DND-41 (cell line): ENCODE data around the gene TMEM116.
A peak's percentile ranks its signal among the peaks of the same experiment; 100 is the strongest.

Experiments
- ATAC-seq: fragments of 200-7000 bp; cut with Tn5 transposase; 3 replicates; pipeline ENCODE4 v1.9.1; 2021; ENCODE audit warnings: low read depth; ENCODE audit not compliant: insufficient read depth
- DNase-seq: peaks from one replicate; pipeline ENCODE4 v3.0.0-alpha.2; 2020
- H2AFZ ChIP-seq: 2 replicates; pipeline ENCODE4 v1.6.0; 2012; ENCODE audit warnings: low read depth, low read length
- H3K27ac ChIP-seq: 2 replicates; pipeline ENCODE4 v1.5.1; 2012; ENCODE audit warnings: low read length, inconsistent platforms
- H3K27me3 ChIP-seq: fragments of 200-600 bp; sonication (generic); 2 replicates; pipeline ENCODE4 v1.6.0; 2012; ENCODE audit warnings: low read length, mild to moderate bottlenecking, inconsistent platforms; ENCODE audit not compliant: insufficient read depth, poor library complexity
- H3K36me3 ChIP-seq: 2 replicates; pipeline ENCODE4 v1.5.1; 2012; ENCODE audit warnings: low read length, inconsistent platforms; ENCODE audit not compliant: insufficient read depth
- H3K4me1 ChIP-seq: 2 replicates; pipeline ENCODE4 v1.5.1; 2012; ENCODE audit warnings: mild to moderate bottlenecking, low read length; ENCODE audit not compliant: insufficient read depth
- H3K4me2 ChIP-seq: 2 replicates; pipeline ENCODE4 v1.6.0; 2012; ENCODE audit warnings: mild to moderate bottlenecking, moderate library complexity, low read length, inconsistent platforms; ENCODE audit not compliant: insufficient read depth
- H3K4me3 ChIP-seq, 2 experiments: fragments of 200-600 bp in 1 of 2; shearing (Covaris generic) in 1 of 2; 2 replicates each; pipeline ENCODE4 v1.5.1; 2012 to 2016; ENCODE audit warnings: inconsistent platforms in 2 of 2, low read length in 2 of 2, mild to moderate bottlenecking in 2 of 2, low read depth in 1 of 2, moderate library complexity in 1 of 2
- H3K79me2 ChIP-seq: 2 replicates; pipeline ENCODE4 v1.6.0; 2012; ENCODE audit warnings: low read length, inconsistent platforms; ENCODE audit not compliant: insufficient read depth
- H3K9ac ChIP-seq: 2 replicates; pipeline ENCODE4 v1.6.0; 2012; ENCODE audit warnings: low read depth, mild to moderate bottlenecking, inconsistent platforms, low read length, moderate library complexity
- H3K9me3 ChIP-seq: 2 replicates; pipeline ENCODE4 v1.5.1; 2012; ENCODE audit warnings: low read length, moderate library complexity, mild to moderate bottlenecking, inconsistent platforms; ENCODE audit not compliant: insufficient read depth, severe bottlenecking
- H4K20me1 ChIP-seq: 2 replicates; pipeline ENCODE4 v1.6.0; 2012; ENCODE audit warnings: low read length; ENCODE audit not compliant: insufficient read depth
- EZH2 ChIP-seq: IDR thresholded peaks from 3 replicates; pipeline ENCODE4 v1.6.1; 2012; ENCODE audit warnings: borderline replicate concordance, low read depth, mild to moderate bottlenecking, moderate library complexity, low read length, inconsistent platforms; ENCODE audit not compliant: severe bottlenecking
- TF ChIP-seq, protein P1 (sequence below): IDR thresholded peaks from 2 replicates; pipeline ENCODE4 v1.5.1; 2012; ENCODE audit warnings: borderline replicate concordance, low read length, moderate library complexity, mild to moderate bottlenecking; ENCODE audit not compliant: poor library complexity, severe bottlenecking; ENCODE audit errors: extremely low read depth

TMEM116 gene

GRCh38 chr12:111907740-111908139 lies 105.2 kb downstream of the TMEM116 start:
- Histone ChIP-seq H3K79me2 (no peaks in the 10 kb centered on the region), H3K27me3 (no peaks in the 10 kb centered on the region), H4K20me1 (no peaks in the 10 kb centered on the region), H3K9me3 (no peaks in the 10 kb centered on the region), H3K4me1 (no peaks in the 10 kb centered on the region), H3K27ac (no peak overlapping the region), H3K9ac (no peak overlapping the region), H3K36me3 (peaks cover 16% of the 10 kb centered on the region), H3K4me3 (no peak overlapping the region), H3K4me2 (no peak overlapping the region), H2AFZ (no peak overlapping the region)
- TF ChIP-seq, protein P1, sequence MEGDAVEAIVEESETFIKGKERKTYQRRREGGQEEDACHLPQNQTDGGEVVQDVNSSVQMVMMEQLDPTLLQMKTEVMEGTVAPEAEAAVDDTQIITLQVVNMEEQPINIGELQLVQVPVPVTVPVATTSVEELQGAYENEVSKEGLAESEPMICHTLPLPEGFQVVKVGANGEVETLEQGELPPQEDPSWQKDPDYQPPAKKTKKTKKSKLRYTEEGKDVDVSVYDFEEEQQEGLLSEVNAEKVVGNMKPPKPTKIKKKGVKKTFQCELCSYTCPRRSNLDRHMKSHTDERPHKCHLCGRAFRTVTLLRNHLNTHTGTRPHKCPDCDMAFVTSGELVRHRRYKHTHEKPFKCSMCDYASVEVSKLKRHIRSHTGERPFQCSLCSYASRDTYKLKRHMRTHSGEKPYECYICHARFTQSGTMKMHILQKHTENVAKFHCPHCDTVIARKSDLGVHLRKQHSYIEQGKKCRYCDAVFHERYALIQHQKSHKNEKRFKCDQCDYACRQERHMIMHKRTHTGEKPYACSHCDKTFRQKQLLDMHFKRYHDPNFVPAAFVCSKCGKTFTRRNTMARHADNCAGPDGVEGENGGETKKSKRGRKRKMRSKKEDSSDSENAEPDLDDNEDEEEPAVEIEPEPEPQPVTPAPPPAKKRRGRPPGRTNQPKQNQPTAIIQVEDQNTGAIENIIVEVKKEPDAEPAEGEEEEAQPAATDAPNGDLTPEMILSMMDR: no peak
- TF ChIP-seq EZH2: no peak
- ATAC-seq (no peak), DNase-seq (no peak)

GRCh38 chr12:111905502-111905901 lies 107.5 kb downstream of the TMEM116 start:
- no peak overlapping the region for H3K4me3 ChIP-seq
- TF ChIP-seq, protein P1: no peak
- TF ChIP-seq EZH2: no peak
- no peaks in the 10 kb centered on the region for H3K9me3 ChIP-seq
- H3K4me1 ChIP-seq: no peaks in the 10 kb centered on the region
- H3K27ac ChIP-seq: no peak overlapping the region
- no peak for ATAC-seq
- peaks cover 21% of the 10 kb centered on the region for H3K36me3 ChIP-seq
- DNase-seq: no peak
- H3K4me2 ChIP-seq: no peak overlapping the region
- no peak overlapping the region for H3K9ac ChIP-seq
- H2AFZ ChIP-seq: no peak overlapping the region
- H4K20me1 ChIP-seq: no peaks in the 10 kb centered on the region
- no peaks in the 10 kb centered on the region for H3K79me2 ChIP-seq
- no peaks in the 10 kb centered on the region for H3K27me3 ChIP-seq

GRCh38 chr12:111904446-111904975 lies 108.5 kb downstream of the TMEM116 start:
- Histone ChIP-seq H2AFZ (no peak overlapping the region), H3K9ac (no peak overlapping the region), H3K4me2 (no peak overlapping the region), H3K27ac (no peak overlapping the region), H4K20me1 (no peaks in the 10 kb centered on the region), H3K4me1 (no peaks in the 10 kb centered on the region), H3K9me3 (no peaks in the 10 kb centered on the region), H3K36me3 (peaks cover 28% of the 10 kb centered on the region), H3K4me3 (no peak overlapping the region), H3K79me2 (no peaks in the 10 kb centered on the region), H3K27me3 (no peaks in the 10 kb centered on the region)
- TF ChIP-seq, protein P1: no peak
- no peak for TF ChIP-seq EZH2
- no peak for DNase-seq
- peak; percentile 31; the same call in 1 of the 3 replicates for ATAC-seq

DNA sequence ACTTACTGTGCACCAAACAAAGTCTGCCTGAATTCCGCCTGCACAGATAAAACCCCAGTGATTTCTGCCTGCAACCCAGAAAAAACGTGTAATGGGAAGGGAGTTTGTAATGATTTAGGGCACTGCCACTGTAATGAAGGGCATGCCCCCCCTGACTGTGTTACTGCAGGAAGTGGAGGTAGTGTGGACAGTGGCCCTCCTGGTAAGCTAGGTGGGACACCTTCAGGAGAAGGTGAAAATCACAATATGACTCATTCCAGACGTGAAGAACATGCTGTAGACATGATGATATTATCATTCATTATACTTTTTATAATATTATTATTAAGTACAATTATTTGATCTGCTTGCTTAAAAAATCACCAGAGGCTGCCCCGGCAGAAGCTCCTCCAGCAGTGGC lies 111.8 kb downstream of the TMEM116 start:
- H3K9ac ChIP-seq: no peak overlapping the region
- H3K79me2 ChIP-seq: no peaks in the 10 kb centered on the region
- no peak for TF ChIP-seq EZH2
- TF ChIP-seq, protein P1: no peak
- H3K4me1 ChIP-seq: no peaks in the 10 kb centered on the region
- DNase-seq (no peak), ATAC-seq (no peak)
- H3K4me2 ChIP-seq: no peak overlapping the region
- H4K20me1 ChIP-seq: no peaks in the 10 kb centered on the region
- H3K9me3 ChIP-seq: no peaks in the 10 kb centered on the region
- H2AFZ ChIP-seq: no peak overlapping the region
- peaks cover 32% of the 10 kb centered on the region for H3K36me3 ChIP-seq
- H3K27ac ChIP-seq: no peak overlapping the region
- H3K4me3 ChIP-seq: no peak overlapping the region
- no peaks in the 10 kb centered on the region for H3K27me3 ChIP-seq
